ENCODE results near the gene CARD19.

The CARD19 gene

DNA sequence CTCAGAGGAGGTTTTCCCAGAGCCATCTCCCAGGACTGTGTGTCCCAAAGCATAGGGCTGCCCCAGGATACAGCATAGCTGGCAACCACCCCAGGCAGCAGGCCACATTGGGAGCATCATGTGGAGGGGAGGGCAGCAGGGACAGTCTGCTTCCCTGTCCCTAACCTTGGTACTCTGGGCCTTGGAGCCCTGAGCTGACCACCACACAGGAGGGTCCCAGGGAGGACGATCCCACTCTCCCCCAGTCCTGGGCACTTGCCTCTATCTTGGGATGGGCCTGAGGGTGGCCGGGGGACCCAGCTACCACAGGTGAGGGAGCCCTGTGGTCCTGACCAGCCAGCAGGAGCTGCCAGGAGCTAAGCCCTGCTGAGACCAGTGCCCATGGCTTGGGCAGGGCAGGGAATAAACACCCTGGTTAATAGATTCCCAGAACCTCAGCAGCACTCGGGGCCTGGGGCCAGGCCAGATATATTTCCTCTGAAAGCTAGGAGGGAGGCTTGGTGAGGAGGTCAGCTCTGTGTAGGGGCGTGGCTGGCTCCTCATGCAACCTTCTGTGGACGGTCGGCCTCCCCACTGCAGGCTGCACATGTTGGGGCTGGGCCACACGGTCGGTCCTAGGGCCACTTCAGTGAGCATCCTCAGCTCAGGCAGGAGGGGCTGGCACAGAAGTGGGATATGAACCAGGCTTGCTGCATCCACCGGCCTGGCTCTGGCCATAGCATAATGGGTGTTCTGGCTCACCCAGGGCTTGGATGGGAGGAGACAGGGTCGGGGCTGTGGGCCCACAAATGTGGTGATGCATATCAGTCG lies 33.9 kb downstream of the CARD19 start:
- H2AFZ ChIP-seq (ENCODE audit: low read length): no peak overlapping the region
- no peaks in the 10 kb centered on the region for H3K36me3 ChIP-seq (replicated peaks; ENCODE audit: insufficient read depth, low read length)
- no peaks in the 10 kb centered on the region for H3K27me3 ChIP-seq (replicated peaks; ENCODE audit: insufficient read depth, low read length)
- H3K9me3 ChIP-seq (replicated peaks; ENCODE audit: insufficient read depth, low read length): no peaks in the 10 kb centered on the region
- H3K4me1 ChIP-seq (ENCODE audit: low read length): peaks cover 3% of the 10 kb centered on the region; the same call in 1 of the 2 replicates
- no peaks in the 10 kb centered on the region for H3K9me2 ChIP-seq (replicated peaks; ENCODE audit: insufficient read depth, low read length)
- H3K4me2 ChIP-seq (ENCODE audit: low read depth, low read length): no peak overlapping the region
- no peaks in the 10 kb centered on the region; the same call in 1 of the 2 replicates for H3F3A ChIP-seq (ENCODE audit: insufficient read depth, low read length)
- H3K27ac ChIP-seq (ENCODE audit: low read length): no peak overlapping the region
- no peak for DNase-seq
- H3K4me3 ChIP-seq (ENCODE audit: low read length): no peak overlapping the region
- TF ChIP-seq EZH2phosphoT487 (IDR thresholded peaks at IDR 0.05; ENCODE audit: low read length) (no peak), EZH2 (optimal IDR thresholded peaks at IDR 0.05; ENCODE audit: low read depth, low read length) (no peak)
- TF ChIP-seq, protein P1, sequence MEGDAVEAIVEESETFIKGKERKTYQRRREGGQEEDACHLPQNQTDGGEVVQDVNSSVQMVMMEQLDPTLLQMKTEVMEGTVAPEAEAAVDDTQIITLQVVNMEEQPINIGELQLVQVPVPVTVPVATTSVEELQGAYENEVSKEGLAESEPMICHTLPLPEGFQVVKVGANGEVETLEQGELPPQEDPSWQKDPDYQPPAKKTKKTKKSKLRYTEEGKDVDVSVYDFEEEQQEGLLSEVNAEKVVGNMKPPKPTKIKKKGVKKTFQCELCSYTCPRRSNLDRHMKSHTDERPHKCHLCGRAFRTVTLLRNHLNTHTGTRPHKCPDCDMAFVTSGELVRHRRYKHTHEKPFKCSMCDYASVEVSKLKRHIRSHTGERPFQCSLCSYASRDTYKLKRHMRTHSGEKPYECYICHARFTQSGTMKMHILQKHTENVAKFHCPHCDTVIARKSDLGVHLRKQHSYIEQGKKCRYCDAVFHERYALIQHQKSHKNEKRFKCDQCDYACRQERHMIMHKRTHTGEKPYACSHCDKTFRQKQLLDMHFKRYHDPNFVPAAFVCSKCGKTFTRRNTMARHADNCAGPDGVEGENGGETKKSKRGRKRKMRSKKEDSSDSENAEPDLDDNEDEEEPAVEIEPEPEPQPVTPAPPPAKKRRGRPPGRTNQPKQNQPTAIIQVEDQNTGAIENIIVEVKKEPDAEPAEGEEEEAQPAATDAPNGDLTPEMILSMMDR (IDR thresholded peaks at IDR 0.05; ENCODE audit: low read length): no peak
- H4K20me1 ChIP-seq (ENCODE audit: insufficient read depth, low read length): no peaks in the 10 kb centered on the region
- no peak overlapping the region for H3K9ac ChIP-seq (ENCODE audit: low read length)
- peaks cover 32% of the 10 kb centered on the region for H3K79me2 ChIP-seq (ENCODE audit: low read length)

DNA sequence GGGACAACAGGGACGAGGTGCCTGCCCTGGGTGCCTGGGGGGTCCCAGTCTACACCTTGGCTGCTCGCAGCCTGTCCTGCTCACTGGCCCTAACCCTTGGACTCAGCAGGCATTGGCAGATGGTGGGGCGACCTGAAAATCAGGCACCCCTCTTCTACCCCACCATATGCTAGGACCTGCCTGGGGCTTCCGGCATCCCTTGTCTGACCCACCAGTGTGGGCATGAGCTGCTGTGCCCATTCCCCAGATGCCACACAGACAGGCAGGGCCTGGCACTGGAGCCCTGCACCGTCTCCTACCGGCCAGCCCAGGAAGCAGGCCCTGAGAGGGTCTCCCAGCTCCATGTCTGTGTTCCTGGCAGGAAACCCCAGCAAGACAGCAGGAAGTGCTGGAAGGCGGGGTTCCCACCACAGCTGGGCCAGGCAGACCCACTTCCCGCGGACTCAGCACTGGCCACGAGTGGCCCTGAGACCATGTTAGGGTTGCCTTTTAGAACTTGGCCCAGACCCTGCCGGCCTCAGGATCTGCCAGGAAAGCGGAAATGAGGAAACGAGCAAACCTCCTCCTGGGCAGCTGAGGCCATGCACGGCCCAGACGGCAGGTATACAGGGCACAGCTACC lies 35.0 kb downstream of the CARD19 start:
- peaks cover 32% of the 10 kb centered on the region for H3K79me2 ChIP-seq (ENCODE audit: low read length)
- peaks cover 4% of the 10 kb centered on the region; the same call in 1 of the 2 replicates for H3K4me1 ChIP-seq (ENCODE audit: low read length)
- DNase-seq: no peak
- H3K9ac ChIP-seq (ENCODE audit: low read length): no peak overlapping the region
- H2AFZ ChIP-seq (ENCODE audit: low read length): no peak overlapping the region
- H3K4me3 ChIP-seq (ENCODE audit: low read length): no peak overlapping the region
- H3K27ac ChIP-seq (ENCODE audit: low read length): no peak overlapping the region
- TF ChIP-seq EZH2phosphoT487 (IDR thresholded peaks at IDR 0.05; ENCODE audit: low read length) (no peak), EZH2 (optimal IDR thresholded peaks at IDR 0.05; ENCODE audit: low read depth, low read length) (no peak)
- H3K27me3 ChIP-seq (replicated peaks; ENCODE audit: insufficient read depth, low read length): no peaks in the 10 kb centered on the region
- no peak overlapping the region for H3K4me2 ChIP-seq (ENCODE audit: low read depth, low read length)
- no peaks in the 10 kb centered on the region for H3K36me3 ChIP-seq (replicated peaks; ENCODE audit: insufficient read depth, low read length)
- no peaks in the 10 kb centered on the region for H3K9me3 ChIP-seq (replicated peaks; ENCODE audit: insufficient read depth, low read length)
- H4K20me1 ChIP-seq (ENCODE audit: insufficient read depth, low read length): no peaks in the 10 kb centered on the region
- H3F3A ChIP-seq (ENCODE audit: insufficient read depth, low read length): no peaks in the 10 kb centered on the region; the same call in 1 of the 2 replicates
- H3K9me2 ChIP-seq (replicated peaks; ENCODE audit: insufficient read depth, low read length): no peaks in the 10 kb centered on the region

DNA sequence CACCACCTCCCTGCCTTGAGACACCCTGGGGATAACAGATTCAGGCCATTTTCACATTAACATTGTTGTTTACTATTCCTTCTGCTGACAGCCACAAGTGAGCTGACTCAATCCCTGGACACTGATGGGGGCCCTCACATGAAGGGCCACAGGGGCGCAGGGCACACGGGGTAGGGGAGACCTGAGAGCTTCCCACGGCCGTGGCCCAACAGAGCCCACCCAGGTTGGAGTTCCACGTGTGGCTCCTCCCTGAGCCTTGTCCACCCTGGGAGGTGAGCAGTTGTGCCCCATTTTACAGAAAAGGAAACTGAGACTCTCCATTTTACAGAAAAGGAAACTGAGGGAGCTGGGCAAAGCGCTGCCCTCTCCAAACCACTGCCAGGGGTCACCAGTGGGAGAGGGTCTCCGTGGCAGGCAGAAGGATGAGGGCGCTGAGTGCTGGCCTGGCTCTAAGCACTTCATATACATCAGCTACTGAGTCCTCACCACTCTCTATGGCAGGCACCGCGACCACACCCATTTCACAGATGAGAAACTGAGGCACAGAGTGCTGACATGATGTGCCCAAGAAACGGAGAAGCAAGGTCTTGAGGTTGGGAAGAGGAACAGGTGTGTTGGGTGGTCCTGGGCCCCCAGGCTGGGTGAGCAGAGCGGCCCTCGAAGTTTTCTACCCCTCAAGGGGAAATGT lies 35.7 kb downstream of the CARD19 start:
- TF ChIP-seq EZH2phosphoT487 (IDR thresholded peaks at IDR 0.05; ENCODE audit: low read length) (no peak), EZH2 (optimal IDR thresholded peaks at IDR 0.05; ENCODE audit: low read depth, low read length) (no peak)
- TF ChIP-seq, protein P1 (IDR thresholded peaks at IDR 0.05; ENCODE audit: low read length): no peak
- H3K9me3 ChIP-seq (replicated peaks; ENCODE audit: insufficient read depth, low read length): no peaks in the 10 kb centered on the region
- no peak overlapping the region for H3K4me3 ChIP-seq (ENCODE audit: low read length)
- no peaks in the 10 kb centered on the region for H3K9me2 ChIP-seq (replicated peaks; ENCODE audit: insufficient read depth, low read length)
- H3K9ac ChIP-seq (ENCODE audit: low read length): no peak overlapping the region
- peaks cover 32% of the 10 kb centered on the region for H3K79me2 ChIP-seq (ENCODE audit: low read length)
- no peaks in the 10 kb centered on the region for H3K36me3 ChIP-seq (replicated peaks; ENCODE audit: insufficient read depth, low read length)
- peaks cover 4% of the 10 kb centered on the region; the same call in 1 of the 2 replicates for H3K4me1 ChIP-seq (ENCODE audit: low read length)
- no peak overlapping the region for H2AFZ ChIP-seq (ENCODE audit: low read length)
- H3K27ac ChIP-seq (ENCODE audit: low read length): no peak overlapping the region
- no peak overlapping the region for H3K4me2 ChIP-seq (ENCODE audit: low read depth, low read length)
- no peaks in the 10 kb centered on the region for H4K20me1 ChIP-seq (ENCODE audit: insufficient read depth, low read length)
- H3K27me3 ChIP-seq (replicated peaks; ENCODE audit: insufficient read depth, low read length): no peaks in the 10 kb centered on the region
- no peaks in the 10 kb centered on the region; the same call in 1 of the 2 replicates for H3F3A ChIP-seq (ENCODE audit: insufficient read depth, low read length)
- no peak for DNase-seq

Data from MM.1S (cell line).